Measurements from ENCODE around the gene BLOC1S3.

DNA sequence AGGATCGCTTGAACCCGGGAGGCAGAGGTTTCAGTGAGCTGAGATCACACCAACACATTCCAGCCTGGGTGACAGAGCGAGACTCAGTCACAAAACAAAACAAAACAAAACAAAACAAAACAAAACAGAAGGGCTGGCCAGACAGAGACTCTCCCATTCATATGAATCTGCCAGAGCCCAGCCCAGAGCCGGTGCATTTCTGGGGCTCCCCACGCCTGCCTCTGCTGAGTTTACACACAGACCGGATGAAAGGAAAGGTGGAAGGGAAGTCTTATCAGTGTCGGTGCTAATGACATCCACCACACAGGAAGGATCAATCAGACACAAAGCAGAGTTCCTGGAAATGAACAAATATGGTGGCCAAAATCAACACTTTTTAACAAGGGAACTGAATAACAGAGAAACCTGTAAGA is 7.4 kb upstream of the BLOC1S3 start:
- TF ChIP-seq, protein P1, sequence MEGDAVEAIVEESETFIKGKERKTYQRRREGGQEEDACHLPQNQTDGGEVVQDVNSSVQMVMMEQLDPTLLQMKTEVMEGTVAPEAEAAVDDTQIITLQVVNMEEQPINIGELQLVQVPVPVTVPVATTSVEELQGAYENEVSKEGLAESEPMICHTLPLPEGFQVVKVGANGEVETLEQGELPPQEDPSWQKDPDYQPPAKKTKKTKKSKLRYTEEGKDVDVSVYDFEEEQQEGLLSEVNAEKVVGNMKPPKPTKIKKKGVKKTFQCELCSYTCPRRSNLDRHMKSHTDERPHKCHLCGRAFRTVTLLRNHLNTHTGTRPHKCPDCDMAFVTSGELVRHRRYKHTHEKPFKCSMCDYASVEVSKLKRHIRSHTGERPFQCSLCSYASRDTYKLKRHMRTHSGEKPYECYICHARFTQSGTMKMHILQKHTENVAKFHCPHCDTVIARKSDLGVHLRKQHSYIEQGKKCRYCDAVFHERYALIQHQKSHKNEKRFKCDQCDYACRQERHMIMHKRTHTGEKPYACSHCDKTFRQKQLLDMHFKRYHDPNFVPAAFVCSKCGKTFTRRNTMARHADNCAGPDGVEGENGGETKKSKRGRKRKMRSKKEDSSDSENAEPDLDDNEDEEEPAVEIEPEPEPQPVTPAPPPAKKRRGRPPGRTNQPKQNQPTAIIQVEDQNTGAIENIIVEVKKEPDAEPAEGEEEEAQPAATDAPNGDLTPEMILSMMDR (IDR thresholded peaks at IDR 0.05; ENCODE audit: insufficient read depth, low read length, poor library complexity, severe bottlenecking), result no peak
- no peak for TF ChIP-seq EZH2phosphoT487 (conservative IDR thresholded peaks at IDR 0.05; ENCODE audit: low read length)

Measured in SU-DHL-6 (cell line).